ENCODE measurements around the gene JKAMP. TPM values are rescaled to one million over a fixed set of nuclear protein-coding genes. Genes with fewer than 3 reads are reported as not detected.
A peak's percentile ranks its signal among the peaks of the same experiment; 100 is the strongest.

Gene JKAMP
- total RNA-seq, 1 donor from 2014 or later = 45.5 TPM

GRCh38 chr14:59509101-59509500 is 24.8 kb downstream of the JKAMP start:
- Mint-ChIP-seq H3K4me1 (ENCODE audit: low read depth) (peaks cover 3% of the 10 kb centered on the region), H3K36me3 (ENCODE audit: low read depth) (peaks cover 4% of the 10 kb centered on the region), H3K27ac (ENCODE audit: unreplicated experiment) (no peak overlapping the region), H3K9me3 (ENCODE audit: low read depth) (peaks cover 4% of the 10 kb centered on the region), H3K4me3 (ENCODE audit: unreplicated experiment) (no peak overlapping the region), H3K27me3 (ENCODE audit: low read depth) (peaks cover 7% of the 10 kb centered on the region)
- no peak for TF ChIP-seq CTCF (IDR thresholded peaks at IDR 0.05)
- no peak for DNase-seq (ENCODE audit: low spot score)

- no peak overlapping the region for H3K27ac Mint-ChIP-seq (ENCODE audit: unreplicated experiment)
- no peak overlapping the region for H3K4me3 Mint-ChIP-seq (ENCODE audit: unreplicated experiment)
- H3K9me3 Mint-ChIP-seq (ENCODE audit: low read depth) = peaks cover 10% of the 10 kb centered on the region
- peaks cover 10% of the 10 kb centered on the region for H3K27me3 Mint-ChIP-seq (ENCODE audit: low read depth)
- no peak for DNase-seq (ENCODE audit: low spot score)
- no peak for TF ChIP-seq CTCF (IDR thresholded peaks at IDR 0.05)
- peaks cover 3% of the 10 kb centered on the region for H3K4me1 Mint-ChIP-seq (ENCODE audit: low read depth)
- peaks cover 4% of the 10 kb centered on the region for H3K36me3 Mint-ChIP-seq (ENCODE audit: low read depth)
Observed at GRCh38 chr14:59510001-59510400, 25.7 kb downstream of the JKAMP start.

GRCh38 chr14:59510966-59511365 is 26.6 kb downstream of the JKAMP start:
- H3K4me1 Mint-ChIP-seq (ENCODE audit: low read depth) = peaks cover 3% of the 10 kb centered on the region
- H3K27me3 Mint-ChIP-seq (ENCODE audit: low read depth) = peaks cover 14% of the 10 kb centered on the region
- TF ChIP-seq CTCF (IDR thresholded peaks at IDR 0.05) = no peak
- H3K27ac Mint-ChIP-seq (ENCODE audit: unreplicated experiment) = no peak overlapping the region
- H3K36me3 Mint-ChIP-seq (ENCODE audit: low read depth) = peaks cover 3% of the 10 kb centered on the region
- H3K9me3 Mint-ChIP-seq (ENCODE audit: low read depth) = peaks cover 15% of the 10 kb centered on the region
- DNase-seq (ENCODE audit: low spot score) = no peak
- no peak overlapping the region for H3K4me3 Mint-ChIP-seq (ENCODE audit: unreplicated experiment)

GRCh38 chr14:59511916-59512575 is 27.7 kb downstream of the JKAMP start:
- DNase-seq (ENCODE audit: low spot score) = no peak
- peaks cover 3% of the 10 kb centered on the region for H3K4me1 Mint-ChIP-seq (ENCODE audit: low read depth)
- no peak overlapping the region for H3K27ac Mint-ChIP-seq (ENCODE audit: unreplicated experiment)
- H3K4me3 Mint-ChIP-seq (ENCODE audit: unreplicated experiment) = no peak overlapping the region
- peaks cover 20% of the 10 kb centered on the region for H3K9me3 Mint-ChIP-seq (ENCODE audit: low read depth)
- H3K27me3 Mint-ChIP-seq (ENCODE audit: low read depth) = peaks cover 19% of the 10 kb centered on the region
- peak; percentile 67 for TF ChIP-seq CTCF (IDR thresholded peaks at IDR 0.05)
- peaks cover 3% of the 10 kb centered on the region for H3K36me3 Mint-ChIP-seq (ENCODE audit: low read depth)

DNA sequence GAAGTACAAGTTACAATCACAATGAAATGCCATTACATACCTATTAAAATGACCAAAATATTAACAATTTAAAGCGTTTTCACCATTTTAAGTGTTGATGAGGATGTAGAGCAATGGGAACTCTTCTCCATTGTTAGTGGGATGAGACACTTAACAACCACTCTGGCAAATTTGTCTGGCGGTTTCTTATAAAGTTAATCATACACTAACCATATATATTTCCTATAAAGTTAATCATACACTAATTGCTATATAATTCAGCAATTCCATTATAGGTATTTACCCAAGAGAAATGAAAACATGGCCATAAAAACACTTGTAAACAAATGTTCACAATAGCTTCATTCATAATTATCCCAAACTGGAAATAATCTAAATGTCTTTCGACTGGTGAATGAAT is 35.9 kb downstream of the JKAMP start:
- Mint-ChIP-seq H3K9me3 (ENCODE audit: low read depth) (peaks cover 9% of the 10 kb centered on the region), H3K4me3 (ENCODE audit: unreplicated experiment) (no peak overlapping the region), H3K4me1 (ENCODE audit: low read depth) (no peaks in the 10 kb centered on the region), H3K27me3 (ENCODE audit: low read depth) (peaks cover 32% of the 10 kb centered on the region), H3K27ac (ENCODE audit: unreplicated experiment) (no peak overlapping the region), H3K36me3 (ENCODE audit: low read depth) (no peaks in the 10 kb centered on the region)
- no peak for TF ChIP-seq CTCF (IDR thresholded peaks at IDR 0.05)
- no peak for DNase-seq (ENCODE audit: low spot score)
